DOHH2 (cell line): Measurements from ENCODE around the gene SULT1E1.

Experiments used
- H3F3A ChIP-seq: fragments of 200-600 bp; sonication (generic), shearing (Covaris generic); 2 replicates; pipeline ENCODE4 v1.6.0; 2016; ENCODE audit warnings: antibody characterized with exemption, mild to moderate bottlenecking; ENCODE audit not compliant: control insufficient read depth, insufficient read depth
- H3K27ac ChIP-seq: fragments of 200-600 bp; sonication (generic); 2 replicates; pipeline ENCODE4 v1.5.1; 2014; ENCODE audit warnings: low read depth, mild to moderate bottlenecking, low read length, moderate library complexity
- H3K27me3 ChIP-seq: fragments of 200-600 bp; sonication (generic); 2 replicates; pipeline ENCODE4 v1.6.1; 2014; ENCODE audit warnings: mild to moderate bottlenecking, low read length, mixed read lengths; ENCODE audit not compliant: control insufficient read depth
- H3K36me3 ChIP-seq: fragments of 200-600 bp; sonication (generic); 2 replicates; pipeline ENCODE4 v1.6.1; 2014; ENCODE audit warnings: mild to moderate bottlenecking, low read length, moderate library complexity, mixed read lengths; ENCODE audit not compliant: control insufficient read depth
- H3K4me1 ChIP-seq: fragments of 200-600 bp; sonication (generic); 2 replicates; pipeline ENCODE4 v1.6.1; 2014; ENCODE audit warnings: mild to moderate bottlenecking, low read length, mixed read lengths; ENCODE audit not compliant: control insufficient read depth
- H3K4me2 ChIP-seq: fragments of 200-600 bp; sonication (generic); 2 replicates; pipeline ENCODE4 v1.6.0; 2014; ENCODE audit warnings: mild to moderate bottlenecking, low read length, moderate library complexity
- H3K4me3 ChIP-seq: fragments of 200-600 bp; sonication (generic); 2 replicates; pipeline ENCODE4 v1.5.1; 2014; ENCODE audit warnings: mild to moderate bottlenecking, low read length, mixed read lengths
- H3K79me2 ChIP-seq: fragments of 200-600 bp; sonication (generic); 2 replicates; pipeline ENCODE4 v1.6.1; 2014; ENCODE audit warnings: mild to moderate bottlenecking, low read length, mixed read lengths; ENCODE audit not compliant: control insufficient read depth
- H3K9me2 ChIP-seq: fragments of 200-600 bp; sonication (generic); replicated peaks from 2 replicates; pipeline ENCODE4 v1.6.1; 2014; ENCODE audit warnings: mild to moderate bottlenecking, low read length, mixed read lengths; ENCODE audit not compliant: control insufficient read depth
- H3K9me3 ChIP-seq: fragments of 200-600 bp; sonication (generic); 2 replicates; pipeline ENCODE4 v1.6.1; 2014; ENCODE audit warnings: antibody characterized with exemption, low read length, mixed read lengths; ENCODE audit not compliant: control insufficient read depth, insufficient read depth
- H4K20me1 ChIP-seq: fragments of 200-600 bp; sonication (generic); 2 replicates; pipeline ENCODE4 v1.6.0; 2014; ENCODE audit warnings: low read depth, mild to moderate bottlenecking, antibody characterized with exemption, low read length, moderate library complexity; ENCODE audit not compliant: control insufficient read depth, insufficient read depth
- EZH2phosphoT487 ChIP-seq: fragments of 200-600 bp; sonication (generic); IDR thresholded peaks from 2 replicates; pipeline ENCODE4 v1.6.1; 2017; ENCODE audit warnings: borderline replicate concordance, mild to moderate bottlenecking, antibody characterized with exemption, low read length, moderate library complexity, mixed read lengths
- TF ChIP-seq, protein P1 (sequence below): fragments of 200-600 bp; sonication (generic); IDR thresholded peaks from one replicate; pipeline ENCODE4 v1.5.1; 2014; ENCODE audit warnings: antibody characterized with exemption, mild to moderate bottlenecking, low read depth, low read length; ENCODE audit not compliant: poor library complexity, severe bottlenecking

The SULT1E1 gene

DNA sequence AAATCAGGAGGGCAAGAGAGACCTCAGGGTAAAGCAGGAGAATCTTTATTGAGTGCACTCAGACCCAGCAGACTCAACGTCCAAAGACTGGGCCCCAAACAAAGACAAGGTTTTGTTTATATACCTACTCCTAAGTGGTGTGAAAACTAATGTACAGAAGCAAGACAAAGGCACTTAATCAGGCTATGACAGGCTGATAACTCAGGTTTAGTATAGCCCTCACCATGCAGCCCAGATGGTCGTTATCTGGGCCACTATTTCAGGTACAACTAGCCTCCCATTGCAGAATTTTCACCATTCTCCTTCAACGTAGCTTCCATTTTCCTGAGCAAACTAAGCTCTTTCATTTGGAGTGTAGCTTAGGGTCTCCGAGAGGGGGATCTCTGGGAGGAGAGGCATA is 36.9 kb downstream of the SULT1E1 start:
- H3K4me1 ChIP-seq: no peaks in the 10 kb centered on the region
- TF ChIP-seq, protein P1, sequence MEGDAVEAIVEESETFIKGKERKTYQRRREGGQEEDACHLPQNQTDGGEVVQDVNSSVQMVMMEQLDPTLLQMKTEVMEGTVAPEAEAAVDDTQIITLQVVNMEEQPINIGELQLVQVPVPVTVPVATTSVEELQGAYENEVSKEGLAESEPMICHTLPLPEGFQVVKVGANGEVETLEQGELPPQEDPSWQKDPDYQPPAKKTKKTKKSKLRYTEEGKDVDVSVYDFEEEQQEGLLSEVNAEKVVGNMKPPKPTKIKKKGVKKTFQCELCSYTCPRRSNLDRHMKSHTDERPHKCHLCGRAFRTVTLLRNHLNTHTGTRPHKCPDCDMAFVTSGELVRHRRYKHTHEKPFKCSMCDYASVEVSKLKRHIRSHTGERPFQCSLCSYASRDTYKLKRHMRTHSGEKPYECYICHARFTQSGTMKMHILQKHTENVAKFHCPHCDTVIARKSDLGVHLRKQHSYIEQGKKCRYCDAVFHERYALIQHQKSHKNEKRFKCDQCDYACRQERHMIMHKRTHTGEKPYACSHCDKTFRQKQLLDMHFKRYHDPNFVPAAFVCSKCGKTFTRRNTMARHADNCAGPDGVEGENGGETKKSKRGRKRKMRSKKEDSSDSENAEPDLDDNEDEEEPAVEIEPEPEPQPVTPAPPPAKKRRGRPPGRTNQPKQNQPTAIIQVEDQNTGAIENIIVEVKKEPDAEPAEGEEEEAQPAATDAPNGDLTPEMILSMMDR: no peak
- TF ChIP-seq EZH2phosphoT487: no peak
- no peaks in the 10 kb centered on the region for H3F3A ChIP-seq
- no peak overlapping the region for H3K27ac ChIP-seq
- no peaks in the 10 kb centered on the region for H4K20me1 ChIP-seq
- no peaks in the 10 kb centered on the region for H3K36me3 ChIP-seq
- H3K9me3 ChIP-seq: no peaks in the 10 kb centered on the region
- no peaks in the 10 kb centered on the region for H3K9me2 ChIP-seq
- H3K4me2 ChIP-seq: no peak overlapping the region
- no peaks in the 10 kb centered on the region for H3K27me3 ChIP-seq
- no peaks in the 10 kb centered on the region for H3K79me2 ChIP-seq
- no peak overlapping the region for H3K4me3 ChIP-seq

DNA sequence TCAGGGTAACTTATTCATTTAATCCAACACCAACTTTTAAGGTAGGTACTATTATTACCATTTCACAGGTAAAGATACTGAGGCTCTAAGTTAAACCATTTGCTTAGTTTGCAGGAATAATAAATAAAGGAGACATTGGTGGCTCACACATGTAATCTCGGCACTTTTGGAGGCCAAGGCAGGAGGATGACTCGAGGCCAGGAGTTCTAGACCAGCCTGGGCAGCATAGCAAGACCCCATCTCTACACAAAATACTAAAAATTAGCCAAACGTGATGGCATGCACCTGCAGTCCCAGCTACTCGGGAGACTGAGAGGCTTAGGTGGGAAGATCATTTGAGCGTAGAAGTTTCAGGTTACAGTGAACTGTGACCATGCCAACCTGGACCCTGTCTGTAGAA is 37.7 kb downstream of the SULT1E1 start:
- Histone ChIP-seq H3K27ac (no peak overlapping the region), H3K36me3 (no peaks in the 10 kb centered on the region), H3K79me2 (no peaks in the 10 kb centered on the region), H3K4me1 (no peaks in the 10 kb centered on the region), H3K9me3 (no peaks in the 10 kb centered on the region), H3F3A (no peaks in the 10 kb centered on the region), H4K20me1 (no peaks in the 10 kb centered on the region), H3K9me2 (no peaks in the 10 kb centered on the region), H3K4me2 (no peak overlapping the region), H3K27me3 (no peaks in the 10 kb centered on the region), H3K4me3 (no peak overlapping the region)
- no peak for TF ChIP-seq EZH2phosphoT487
- TF ChIP-seq, protein P1: no peak

DNA sequence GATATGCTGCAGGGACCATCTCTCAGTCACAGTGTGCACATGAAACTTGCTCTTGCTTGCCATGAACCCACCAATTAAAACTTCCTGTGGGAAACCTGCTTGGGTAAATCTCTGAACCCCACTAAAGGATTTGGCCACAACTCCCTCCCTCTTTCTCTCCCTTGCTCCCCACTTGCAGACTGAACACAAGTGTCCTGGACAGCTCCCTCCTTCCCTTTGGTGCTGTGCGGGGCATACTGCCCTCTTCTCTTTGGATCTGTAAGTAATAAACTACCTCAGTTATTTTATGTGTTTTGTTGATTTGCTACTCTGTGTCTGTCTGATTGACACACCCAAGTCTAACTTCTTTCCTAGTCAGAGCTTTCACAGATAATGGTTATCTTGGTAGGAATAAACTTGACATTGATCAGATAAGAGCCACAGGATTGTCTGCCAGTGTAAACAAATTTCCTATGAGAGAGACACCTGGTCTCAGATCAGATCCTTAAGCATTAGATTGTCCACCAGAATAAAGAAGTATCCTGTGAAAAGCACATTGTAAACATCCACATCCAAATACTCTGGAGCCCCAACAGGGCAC is 41.8 kb downstream of the SULT1E1 start:
- Histone ChIP-seq H3K4me3 (no peak overlapping the region), H3K27ac (no peak overlapping the region), H3K79me2 (no peaks in the 10 kb centered on the region), H3K36me3 (no peaks in the 10 kb centered on the region), H3K4me1 (no peaks in the 10 kb centered on the region), H3K4me2 (no peak overlapping the region), H3K9me2 (no peaks in the 10 kb centered on the region), H4K20me1 (no peaks in the 10 kb centered on the region), H3K27me3 (no peaks in the 10 kb centered on the region), H3K9me3 (no peaks in the 10 kb centered on the region), H3F3A (no peaks in the 10 kb centered on the region)
- TF ChIP-seq, protein P1: no peak
- no peak for TF ChIP-seq EZH2phosphoT487

DNA sequence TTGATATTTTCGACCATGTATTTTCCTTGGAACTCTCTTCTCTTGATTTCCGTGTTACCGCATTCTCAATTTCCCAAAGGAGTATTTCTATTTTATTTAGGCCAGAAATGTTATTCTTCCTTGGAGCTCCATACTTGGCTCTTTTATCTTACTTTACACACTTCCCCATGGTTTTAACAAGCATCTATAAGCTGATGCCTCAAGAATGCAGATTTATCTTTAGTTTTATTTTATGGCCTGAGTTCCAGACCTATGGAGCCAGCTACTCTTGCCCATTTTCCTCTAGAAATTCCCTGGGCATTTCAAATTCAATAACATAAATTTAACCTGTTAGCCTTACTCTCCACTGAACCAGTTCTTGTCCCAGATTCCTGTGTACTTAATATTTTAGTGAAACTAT is 43.7 kb downstream of the SULT1E1 start:
- H3K36me3 ChIP-seq: no peaks in the 10 kb centered on the region
- no peak overlapping the region for H3K4me2 ChIP-seq
- no peak overlapping the region for H3K27ac ChIP-seq
- H4K20me1 ChIP-seq: no peaks in the 10 kb centered on the region
- no peaks in the 10 kb centered on the region for H3K9me3 ChIP-seq
- no peaks in the 10 kb centered on the region for H3F3A ChIP-seq
- TF ChIP-seq, protein P1: no peak
- TF ChIP-seq EZH2phosphoT487: no peak
- H3K27me3 ChIP-seq: no peaks in the 10 kb centered on the region
- H3K4me1 ChIP-seq: peaks cover 3% of the 10 kb centered on the region; the same call in 1 of the 2 replicates
- H3K9me2 ChIP-seq: no peaks in the 10 kb centered on the region
- H3K4me3 ChIP-seq: no peak overlapping the region
- H3K79me2 ChIP-seq: no peaks in the 10 kb centered on the region
